ENCODE results near the gene C19orf81. TPM values are rescaled to one million over a fixed set of nuclear protein-coding genes. Genes with fewer than 3 reads are reported as not detected.

The C19orf81 gene
- total and polyA plus RNA-seq, 9 of the 15 experiments (the other 6 are each of a cell fraction or from before 2014, with no cell fraction given), result 2.5 to 42.9 (median 33.0) TPM; not detected in 4

GRCh38 chr19:50658441-50659317 lies 9.4 kb downstream of the C19orf81 start (continued):
- TF ChIP-seq ZBTB7A (IDR thresholded peaks at IDR 0.05; ENCODE audit: borderline replicate concordance, control insufficient read depth, low read depth, low read length) (peak; percentile 75; the same call in 1 of the 2 replicates), TBP (optimal IDR thresholded peaks at IDR 0.05; ENCODE audit: low read depth, low read length) (peak; percentile 90), SMARCA4 (IDR thresholded peaks at IDR 0.05) (peak; percentile 51; the same call in 1 of the 2 replicates), ZNF507 (tag; conservative IDR thresholded peaks at IDR 0.05) (no peak), PML (IDR thresholded peaks at IDR 0.05; ENCODE audit: low read length) (peak; percentile 80), SIN3A (IDR thresholded peaks at IDR 0.05; ENCODE audit: borderline replicate concordance in 2 of 2, control insufficient read depth in 1 of 2, low read depth in 2 of 2, low read length in 2 of 2) (peak in 1 of 2 experiments; percentile 0; a peak in 1 of 4 replicates), MYC (IDR thresholded peaks at IDR 0.05; ENCODE audit: low read depth, low read length) (peak; percentile 64; the same call in 1 of the 2 replicates), MYC (CRISPR knock-in tag; IDR thresholded peaks at IDR 0.05; ENCODE audit: borderline replicate concordance, low read depth) (peak; percentile 91), MEIS2 (IDR thresholded peaks at IDR 0.05; ENCODE audit: partially characterized antibody) (peak; percentile 98), TOE1 (IDR thresholded peaks at IDR 0.05; ENCODE audit: borderline replicate concordance) (peak; percentile 74), TOE1 (CRISPR knock-in tag; IDR thresholded peaks at IDR 0.05; ENCODE audit: borderline replicate concordance, low read depth) (peak; percentile 78; the same call in 1 of the 2 replicates), LCOR (CRISPR knock-in tag; IDR thresholded peaks at IDR 0.05) (peak; percentile 61), ZNF609 (CRISPR knock-in tag; IDR thresholded peaks at IDR 0.05; ENCODE audit: borderline replicate concordance) (0 out of 2 replicates have a peak, but pooled peaks have one; percentile 90), RERE (CRISPR knock-in tag; IDR thresholded peaks at IDR 0.05; ENCODE audit: borderline replicate concordance) (peak; percentile 72; the same call in 1 of the 2 replicates), NFE2 (IDR thresholded peaks at IDR 0.05; ENCODE audit: low read depth) (no peak), MBD2 (IDR thresholded peaks at IDR 0.05; ENCODE audit: borderline replicate concordance, low read depth) (peak; percentile 58)

All from K562 (cell line).